Uterus (tissue), 4 donors: ENCODE data around the gene BAG3. TPM values are rescaled to one million over a fixed set of nuclear protein-coding genes. Genes with fewer than 3 reads are reported as not detected.

Experiments used
- DNase-seq, 2 donors: peaks; one replicate each; pipeline ENCODE4 v3.0.0-alpha.2; 2019 to 2020
- H3K27ac ChIP-seq, 2 donors: fragments of 200-600 bp; sonication (generic); 1 replicate in 1 of 2; 2 replicates in 1 of 2; pipeline ENCODE4 v1.5.1; 2016 to 2018
- H3K27me3 ChIP-seq, 2 donors: fragments of 200-600 bp; sonication (generic); one replicate each; pipeline ENCODE4 v1.5.1; 2018 to 2019; ENCODE audit warnings: control low read depth in 1 of 2
- H3K36me3 ChIP-seq, 2 donors: fragments of 200-600 bp; sonication (generic); one replicate each; pipeline ENCODE4 v1.5.1; 2019; ENCODE audit warnings: control low read depth in 1 of 2
- H3K4me1 ChIP-seq, 2 donors: fragments of 200-600 bp; sonication (generic); one replicate each; pipeline ENCODE4 v1.5.1; 2018 to 2019; ENCODE audit warnings: control low read depth in 1 of 2
- H3K4me3 ChIP-seq, 2 donors: fragments of 200-600 bp; sonication (generic); 1 replicate in 1 of 2; 2 replicates in 1 of 2; pipeline ENCODE4 v1.5.1; 2018 to 2019; ENCODE audit warnings: mild to moderate bottlenecking in 1 of 2
- H3K9me3 ChIP-seq, 2 donors: fragments of 200-600 bp; sonication (generic); one replicate each; pipeline ENCODE4 v1.5.1; 2019; ENCODE audit warnings: control low read depth in 1 of 2
- CTCF ChIP-seq, 4 experiments: fragments of 200-600 bp in 2 of 4; fragments of 450-650 bp in 2 of 4; sonication (generic) in 2 of 4; IDR thresholded peaks; one replicate each; pipeline ENCODE4 v1.5.1; 2016 to 2019; ENCODE audit warnings: antibody characterized with exemption in 4 of 4, mild to moderate bottlenecking in 2 of 4, moderate library complexity in 1 of 4
- POLR2A ChIP-seq, 2 donors: fragments of 450-650 bp; IDR thresholded peaks; one replicate each; pipeline ENCODE4 v1.6.1; 2016; ENCODE audit warnings: antibody characterized with exemption in 2 of 2, mild to moderate bottlenecking in 1 of 2, moderate library complexity in 1 of 2
- intact Hi-C: fragments of 100-400 bp; cut with DNase I; formaldehyde crosslinking; loops from one replicate; pipeline ENCODE4 v1.15.1; 2023; ENCODE audit warnings: low total_unique reads
- total RNA-seq, 4 donors: library from RNA; depleted of rRNA in 3 of 4; stranded (reverse); fragments of >200 nt in 3 of 4; gene quantifications; one replicate each; pipeline versions ENCODE4 v1.1.0 to v1.2.4, GENCODE V29; 2014 to 2023
- donor health status: DM: yes; HTN: yes; CAD: no.

BAG3 gene
- total RNA-seq, 4 donors from 2014 or later = 6.6 to 44.1 (median 22.4) TPM

GRCh38 chr10:119669975-119670640 is 18.9 kb downstream of the BAG3 start:
- intact Hi-C loops = no loop called here
- Histone ChIP-seq H3K4me1 (peaks cover 0 to 18% of the 10 kb centered on the region in 2 donors), H3K9me3 (no peaks in the 10 kb centered on the region), H3K36me3 (no peaks in the 10 kb centered on the region), H3K27ac (no peak overlapping the region), H3K27me3 (no peaks in the 10 kb centered on the region), H3K4me3 (no peak overlapping the region)
- no peak for TF ChIP-seq CTCF (IDR thresholded peaks at IDR 0.05)
- TF ChIP-seq POLR2A (IDR thresholded peaks at IDR 0.05) = no peak
- no peak for DNase-seq

- no peak for TF ChIP-seq CTCF (IDR thresholded peaks at IDR 0.05)
- TF ChIP-seq POLR2A (IDR thresholded peaks at IDR 0.05) = no peak
- Histone ChIP-seq H3K4me3 (no peak overlapping the region), H3K27ac (no peak overlapping the region), H3K36me3 (no peaks in the 10 kb centered on the region), H3K9me3 (no peaks in the 10 kb centered on the region), H3K27me3 (no peaks in the 10 kb centered on the region), H3K4me1 (peaks cover 0 to 17% of the 10 kb centered on the region in 2 donors)
- intact Hi-C loops = no loop called here
- DNase-seq = no peak
Measured at GRCh38 chr10:119670717-119671116, 19.5 kb downstream of the BAG3 start.

- H3K27me3 ChIP-seq = no peaks in the 10 kb centered on the region
- TF ChIP-seq CTCF (IDR thresholded peaks at IDR 0.05) (no peak), POLR2A (IDR thresholded peaks at IDR 0.05) (no peak)
- intact Hi-C loops = no loop called here
- no peak for DNase-seq
- peaks cover 0 to 11% of the 10 kb centered on the region in 2 donors for H3K4me1 ChIP-seq
- H3K36me3 ChIP-seq = no peaks in the 10 kb centered on the region
- no peak overlapping the region for H3K27ac ChIP-seq
- no peaks in the 10 kb centered on the region for H3K9me3 ChIP-seq
- no peak overlapping the region for H3K4me3 ChIP-seq
Measured at GRCh38 chr10:119671381-119671780, 20.2 kb downstream of the BAG3 start.

- H3K36me3 ChIP-seq = no peaks in the 10 kb centered on the region
Measured at GRCh38 chr10:119672291-119672690, 21.1 kb downstream of the BAG3 start.

More at GRCh38 chr10:119672291-119672690, 21.1 kb downstream of the BAG3 start:
- no peak overlapping the region for H3K4me3 ChIP-seq
- H3K4me1 ChIP-seq = peaks cover 0 to 8% of the 10 kb centered on the region in 2 donors
- intact Hi-C loops = no loop called here
- TF ChIP-seq POLR2A (IDR thresholded peaks at IDR 0.05) = no peak
- TF ChIP-seq CTCF (IDR thresholded peaks at IDR 0.05) = no peak
- H3K27ac ChIP-seq = no peak overlapping the region
- no peaks in the 10 kb centered on the region for H3K27me3 ChIP-seq
- no peak for DNase-seq
- no peaks in the 10 kb centered on the region for H3K9me3 ChIP-seq
